Ramos (cell line): ENCODE data around the gene CMSS1.

Experiments used
- in situ Hi-C: fragments of 300-500 bp; cut with MboI; formaldehyde crosslinking; loops from one replicate; pipeline ENCODE4 v1.14.3; 2022; ENCODE audit warnings: low sequenced_read_pairs; ENCODE audit not compliant: unreplicated experiment

The CMSS1 gene

DNA sequence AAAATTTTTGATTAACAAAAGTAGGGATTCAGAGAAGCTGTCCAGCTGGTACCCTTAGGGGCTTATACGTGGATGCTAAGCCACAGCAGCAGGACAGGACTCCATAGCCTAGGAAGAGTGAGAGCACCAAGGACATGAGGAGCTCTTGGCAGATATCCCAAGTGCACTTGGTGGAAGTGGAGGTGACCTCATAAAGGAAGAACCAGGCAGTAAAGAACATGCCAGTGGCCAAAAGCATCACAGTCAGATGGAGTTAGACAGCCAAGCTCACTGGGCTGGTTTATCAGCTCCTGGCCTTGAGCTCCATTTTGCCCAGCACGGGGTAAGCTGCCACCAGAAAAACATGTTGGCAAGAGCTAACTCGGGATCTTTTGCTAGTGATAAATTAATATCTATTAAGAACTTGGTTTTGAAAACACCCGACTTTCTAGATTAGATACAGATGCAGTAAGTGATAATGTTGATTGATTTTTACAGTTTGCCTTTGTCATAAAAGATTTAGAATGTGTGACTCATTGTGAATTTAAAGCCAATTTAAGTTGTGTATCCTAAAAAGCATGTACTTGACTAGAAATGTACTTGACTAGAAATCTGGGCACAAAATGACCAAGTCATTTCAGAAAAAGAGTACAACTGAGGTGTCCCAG, 108.0 kb downstream of the CMSS1 start:
- in situ Hi-C loops = no loop called here

DNA sequence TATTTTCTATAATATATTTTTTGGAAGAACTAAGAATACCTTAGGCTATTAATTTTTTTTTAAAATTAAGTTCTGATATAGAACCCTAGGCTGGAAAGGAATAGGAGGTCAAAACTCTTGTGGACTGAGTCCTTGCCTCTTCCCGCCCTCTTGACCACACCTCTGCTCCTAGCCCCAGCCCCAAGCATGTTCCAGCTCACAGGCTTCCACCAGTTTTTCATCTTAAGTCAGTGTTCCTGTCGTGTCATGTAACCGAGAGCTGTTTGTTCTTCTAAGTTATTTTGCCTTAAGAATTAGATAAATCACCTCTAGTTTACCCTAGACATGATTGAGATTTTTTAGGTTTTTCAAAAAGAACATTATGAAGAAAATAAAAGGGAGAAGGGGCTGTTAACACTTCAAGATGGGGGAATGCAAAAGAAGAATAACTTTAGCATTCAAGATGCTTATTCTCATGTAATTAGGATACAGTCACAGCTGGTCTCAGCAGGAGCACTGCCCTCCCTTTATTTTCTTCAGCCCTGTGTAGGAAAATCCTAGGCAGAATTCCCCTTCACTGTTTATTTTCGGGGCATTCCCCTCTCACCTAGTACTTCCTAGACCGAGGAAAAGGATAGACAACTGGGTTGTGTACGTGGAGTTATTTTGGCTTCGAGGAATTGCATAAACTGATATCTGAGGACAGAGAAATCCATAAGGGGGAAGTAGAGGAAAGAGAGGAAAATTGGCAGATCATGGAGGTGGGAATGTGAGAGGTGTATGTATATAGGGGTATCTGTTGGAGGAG, 110.2 kb downstream of the CMSS1 start:
- in situ Hi-C loops = no loop called here

DNA sequence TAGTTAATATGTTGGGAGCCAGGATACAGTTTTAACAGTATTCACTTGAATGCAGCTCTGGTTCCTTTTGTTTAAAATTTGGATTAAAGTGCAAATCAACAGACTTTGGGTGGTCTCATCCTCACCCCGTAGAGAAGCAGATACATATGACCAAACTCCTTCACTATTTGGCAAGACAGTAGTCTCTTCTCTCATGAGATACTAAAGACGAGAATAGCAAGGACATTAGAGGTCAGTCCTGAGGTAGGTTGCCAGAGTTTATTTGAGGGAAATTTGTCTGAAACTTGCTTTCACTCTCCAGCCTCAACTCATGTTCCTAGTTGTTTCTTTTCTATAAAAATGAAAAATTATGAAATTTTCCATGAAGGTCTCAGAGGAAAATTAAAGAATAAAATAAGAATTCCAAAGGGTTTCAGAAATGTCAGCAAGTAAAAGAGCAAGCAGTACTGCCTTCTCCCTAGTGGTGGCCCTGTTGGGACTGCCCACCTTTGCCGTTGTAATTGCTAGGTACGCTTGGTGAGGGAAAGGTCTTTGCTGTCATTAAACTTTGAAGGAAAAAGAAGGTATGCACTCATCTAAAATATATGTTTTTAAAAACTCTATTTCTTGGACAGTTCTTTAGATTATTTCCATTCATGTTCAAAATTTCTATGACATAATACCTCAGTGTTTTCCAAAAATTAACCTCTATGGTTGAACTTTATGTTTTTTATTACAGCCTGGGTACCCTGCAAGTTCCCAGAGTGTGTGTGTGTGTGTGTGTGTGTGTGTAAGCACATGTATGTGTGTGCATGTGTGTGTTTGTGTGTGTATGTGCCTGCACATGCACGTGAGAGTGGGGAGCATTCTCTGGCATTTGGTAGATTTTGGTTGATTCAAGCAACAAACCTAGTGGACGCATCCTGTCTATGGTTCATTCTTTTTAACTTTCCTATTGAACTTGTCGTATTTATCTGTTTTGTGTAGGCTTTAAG, 111.4 kb downstream of the CMSS1 start:
- in situ Hi-C loops = no loop called here

DNA sequence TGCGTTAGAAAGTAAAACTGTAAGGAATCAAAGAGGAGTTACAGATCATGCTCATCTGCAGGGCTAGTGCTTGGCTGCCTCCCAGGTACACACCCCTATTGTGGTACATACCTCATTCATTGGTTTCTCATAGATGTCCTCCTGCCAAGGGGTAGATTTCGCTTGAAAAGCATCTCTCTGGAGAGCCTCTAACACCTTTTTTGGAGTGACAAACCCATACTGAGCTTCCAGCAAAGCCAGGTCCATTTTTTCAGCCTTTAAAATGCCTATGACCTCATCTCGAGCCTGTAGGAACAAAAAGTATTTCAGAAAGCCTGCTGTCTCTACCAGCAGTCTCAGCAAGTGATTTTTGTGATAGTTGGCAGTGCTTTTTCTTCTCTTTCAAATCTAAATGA, 112.1 kb downstream of the CMSS1 start:
- in situ Hi-C loops = no loop called here

DNA sequence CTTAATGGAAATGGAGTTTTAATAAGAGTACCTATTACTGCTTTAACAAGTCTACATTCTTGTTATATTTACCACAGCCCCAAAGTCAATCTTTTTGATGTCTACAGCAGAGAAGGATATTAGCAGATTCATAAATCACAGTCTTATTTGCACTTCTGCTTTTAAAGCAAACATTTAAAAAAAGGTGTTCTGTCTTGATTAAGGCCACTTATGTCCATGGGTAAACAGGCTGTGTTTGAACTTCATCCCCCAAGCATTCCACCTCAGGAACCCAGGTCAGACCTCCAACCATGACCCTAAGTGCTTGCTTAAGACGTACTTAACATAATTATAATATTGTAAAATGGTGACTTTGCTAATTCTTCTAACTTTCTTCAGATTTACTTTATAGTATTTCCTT, 113.4 kb downstream of the CMSS1 start:
- in situ Hi-C loops = no loop called here

DNA sequence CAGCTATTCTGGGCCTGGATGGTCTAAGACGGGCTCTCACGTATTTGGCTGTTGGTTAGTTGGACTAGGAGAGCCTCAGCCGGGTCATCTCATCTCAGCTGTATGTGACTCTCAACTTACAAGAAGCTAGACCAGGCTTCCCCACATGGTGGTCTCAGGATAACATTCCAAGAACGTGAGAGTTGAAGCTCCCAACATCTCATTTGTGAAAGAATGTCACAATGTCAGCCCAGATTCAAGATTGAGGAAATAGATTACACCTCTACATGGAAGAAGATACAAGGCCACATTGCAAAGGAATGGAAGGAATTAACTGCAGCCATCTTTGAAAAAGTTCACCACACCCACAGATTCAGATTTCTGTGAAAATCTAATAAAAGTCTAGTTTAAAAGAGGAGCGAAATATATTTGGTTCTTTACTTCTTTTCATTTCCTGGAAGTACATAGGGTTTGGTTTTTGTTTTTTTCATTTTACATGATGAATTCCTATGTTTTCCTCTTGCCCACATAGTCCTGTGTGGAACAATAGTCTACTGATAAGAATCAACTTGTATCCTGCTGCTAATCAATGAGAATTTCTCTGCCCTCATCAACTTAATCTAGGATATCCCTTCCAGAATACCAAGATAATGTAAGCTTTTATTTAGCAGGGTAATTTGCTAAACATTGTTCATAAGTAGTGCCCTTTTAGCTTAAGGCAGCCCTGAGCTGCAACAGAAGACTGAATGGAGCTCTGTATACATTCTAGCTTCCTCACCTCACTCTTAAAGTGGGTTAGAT, 116.5 kb downstream of the CMSS1 start:
- in situ Hi-C loops = no loop called here

DNA sequence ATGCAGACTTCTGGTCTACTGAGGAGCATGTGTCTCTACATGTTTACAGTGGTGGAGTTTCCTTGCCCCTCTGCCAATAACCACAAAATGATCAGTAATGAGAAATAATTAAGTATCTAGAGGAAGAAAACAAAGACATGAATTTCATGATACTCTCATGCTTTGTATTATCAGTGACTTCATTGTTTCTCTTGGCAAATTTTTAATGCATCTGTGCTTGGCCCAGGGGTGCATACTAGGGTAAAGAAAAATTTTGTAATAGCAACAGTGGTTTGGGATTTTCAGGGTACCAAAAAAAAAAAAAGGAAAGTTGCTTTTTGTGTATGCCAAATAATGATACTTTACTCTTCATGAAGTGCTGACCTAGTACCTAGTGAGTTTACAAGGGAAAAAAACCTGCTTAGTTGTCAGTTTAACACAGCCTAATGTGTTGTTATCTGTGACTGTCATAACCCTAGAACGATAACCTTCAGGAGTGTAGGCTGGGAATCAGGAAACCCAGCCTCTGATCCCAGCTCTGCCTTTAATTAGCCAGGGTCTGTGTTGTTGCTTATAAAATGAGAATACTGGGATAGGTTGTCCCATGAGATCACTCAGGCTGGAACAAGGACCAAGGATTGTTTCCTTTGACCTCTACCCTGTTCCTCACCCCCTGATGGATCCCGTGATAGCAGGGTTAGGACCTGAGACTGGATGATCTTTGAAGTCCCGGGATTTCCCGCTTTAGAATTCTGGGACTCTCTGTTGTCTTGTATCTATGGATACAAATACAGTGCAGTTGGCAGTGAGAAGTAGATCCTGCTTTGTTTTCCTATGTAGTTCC, 117.5 kb downstream of the CMSS1 start:
- in situ Hi-C loops = no loop called here

DNA sequence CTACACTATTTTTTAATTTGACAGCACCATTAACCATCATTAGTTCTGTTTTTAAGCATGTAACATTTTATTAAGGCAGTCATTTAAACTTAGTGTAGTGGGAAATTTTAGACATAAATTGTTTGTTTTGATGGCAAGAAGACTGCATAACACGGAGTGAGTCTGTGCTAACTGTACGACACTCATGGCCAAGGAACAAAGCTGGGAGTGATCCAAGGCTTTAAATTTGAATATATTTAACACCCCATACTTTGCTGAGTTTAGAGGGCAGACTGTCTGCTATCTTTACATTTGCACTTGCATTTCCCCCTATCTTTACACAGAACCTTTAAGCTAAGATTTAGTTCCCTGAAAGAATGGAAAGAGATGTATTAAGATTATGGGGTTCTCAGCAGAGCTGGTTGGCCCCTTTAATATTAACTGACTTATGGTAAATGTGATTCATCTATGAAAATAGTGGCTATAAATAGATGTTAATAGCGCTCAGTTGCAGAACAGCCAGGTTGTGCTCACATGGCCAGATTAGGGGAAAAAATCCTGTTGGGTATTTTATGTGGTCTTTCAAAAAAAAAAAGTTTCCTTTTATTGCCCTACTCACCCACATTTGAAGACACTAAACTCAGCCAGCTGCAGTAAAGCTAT, 120.7 kb downstream of the CMSS1 start:
- in situ Hi-C loops = no loop called here

DNA sequence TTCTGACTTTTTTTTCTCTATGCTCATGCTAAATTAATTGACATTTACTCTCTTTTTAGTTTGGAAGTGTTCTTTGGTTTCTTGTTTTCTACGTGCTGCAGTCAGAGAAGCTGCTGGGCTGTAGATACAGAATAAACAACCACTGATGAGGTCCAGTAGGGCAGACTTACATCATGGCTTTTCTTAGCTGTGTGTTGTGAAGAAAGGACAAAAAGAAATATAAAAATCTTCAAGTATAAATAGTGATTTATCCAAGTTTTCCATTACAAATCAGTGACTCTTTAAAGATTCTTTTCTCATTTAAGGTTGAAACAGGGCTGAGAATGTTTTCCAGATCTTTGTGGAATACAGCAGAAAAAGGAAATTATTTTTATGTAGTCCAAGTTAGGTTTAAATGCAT, 122.2 kb downstream of the CMSS1 start:
- in situ Hi-C loops = no loop called here

DNA sequence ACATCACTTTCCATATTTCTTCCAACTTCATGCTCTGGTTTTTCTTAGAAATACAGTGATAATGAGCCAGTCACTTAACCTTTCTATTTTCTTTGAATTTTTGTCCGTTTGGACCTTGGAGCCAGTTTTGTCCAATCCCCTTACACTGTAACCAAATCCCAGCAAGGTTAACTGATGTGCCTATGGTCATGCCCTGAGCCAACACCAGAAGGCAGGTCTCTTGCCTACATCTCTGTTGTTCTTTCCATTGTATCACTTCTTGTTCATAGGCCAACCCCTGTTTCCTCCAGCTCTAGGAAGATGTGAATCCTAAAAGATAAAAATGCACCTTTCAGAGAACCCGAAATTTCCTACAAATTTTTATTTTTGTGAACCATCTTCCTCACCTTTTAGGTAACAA, 122.7 kb downstream of the CMSS1 start:
- in situ Hi-C loops = no loop called here

DNA sequence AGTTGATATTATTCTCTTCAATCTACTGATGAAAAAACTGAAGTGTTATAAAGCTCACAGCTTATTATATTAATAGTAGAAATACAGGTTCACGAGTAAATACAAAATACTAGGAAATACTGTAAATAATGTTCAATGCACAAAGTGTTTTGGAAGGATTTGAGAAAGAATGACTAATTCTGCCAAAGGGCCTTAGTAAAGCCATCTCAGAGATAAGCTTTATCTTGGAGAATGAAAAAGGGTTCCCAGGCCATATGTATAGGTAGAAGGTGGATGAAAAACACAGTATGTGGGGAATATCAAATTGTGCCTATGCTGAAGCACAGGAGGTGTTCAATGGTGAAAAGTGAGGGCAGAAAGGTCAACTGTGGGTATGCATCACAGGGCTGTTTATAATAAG, 123.5 kb downstream of the CMSS1 start:
- in situ Hi-C loops = no loop called here

DNA sequence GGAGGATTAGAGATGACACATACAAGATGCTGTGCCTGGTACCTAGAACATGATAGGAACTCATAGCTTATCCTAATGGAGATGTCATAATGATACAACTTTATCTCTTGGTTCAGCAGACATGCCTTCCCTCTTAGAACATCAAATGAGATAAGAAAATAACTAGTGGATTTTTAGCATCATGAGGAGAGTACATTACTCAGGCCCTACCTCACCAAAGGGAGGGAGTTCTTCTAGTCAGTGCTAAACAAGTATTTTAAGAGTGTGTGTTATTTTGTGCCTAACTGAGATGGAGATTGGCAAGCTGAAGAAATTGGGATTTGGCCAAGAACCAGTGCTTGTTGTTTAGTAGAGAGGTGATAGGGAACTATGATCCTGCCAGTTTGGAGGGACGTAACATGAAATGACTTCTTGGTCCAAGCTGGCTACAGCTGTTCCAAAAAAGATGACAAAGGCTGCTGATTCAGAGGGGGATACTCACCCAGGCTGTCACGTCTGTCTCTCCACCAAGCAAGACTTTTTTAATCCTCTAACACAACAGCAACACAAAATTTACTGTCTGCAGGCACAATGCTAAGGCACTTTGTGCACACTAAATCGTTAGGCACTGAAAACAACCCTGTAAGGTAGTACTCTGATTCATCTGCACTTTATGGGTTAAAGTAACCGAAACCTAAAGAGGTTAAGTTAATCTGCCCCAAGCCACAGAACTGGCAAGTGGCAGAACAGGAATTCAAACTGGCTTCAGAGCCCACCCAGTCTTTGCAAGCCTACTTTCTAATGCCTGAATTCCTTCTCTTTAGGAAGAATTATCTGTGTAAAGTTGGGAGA, 126.5 kb downstream of the CMSS1 start:
- in situ Hi-C loops = no loop called here

DNA sequence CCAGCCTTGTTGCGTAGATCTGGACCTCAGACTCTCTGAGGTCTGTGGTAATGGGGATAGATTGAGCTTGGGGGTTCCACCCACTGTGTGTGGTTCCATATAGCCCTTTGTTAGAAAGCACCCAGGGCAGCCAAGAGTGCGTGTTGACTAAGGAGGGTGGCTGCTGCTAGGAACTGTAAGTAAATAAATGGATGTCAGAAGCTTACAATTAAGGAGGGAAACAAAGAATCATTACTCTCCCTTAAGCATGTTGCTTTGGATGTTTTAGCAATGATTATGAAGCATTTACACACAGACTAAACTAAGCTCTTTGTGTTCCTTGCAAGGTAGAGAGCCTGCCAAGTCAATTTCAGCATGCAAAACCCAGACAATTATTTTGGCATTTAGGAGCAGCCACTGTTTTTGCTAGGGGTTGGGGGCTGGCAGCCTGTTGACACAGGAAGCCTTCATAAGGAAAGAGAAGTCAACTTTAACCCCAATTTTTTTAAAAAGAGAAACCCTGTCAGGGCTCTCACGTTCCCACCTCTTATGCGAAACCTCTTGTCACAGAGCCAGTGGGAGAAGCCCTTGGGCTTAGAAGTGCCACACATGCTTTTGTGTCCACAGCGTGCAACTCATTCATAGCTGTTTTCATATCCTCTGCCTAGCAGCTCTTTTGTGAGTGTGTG, 127.8 kb downstream of the CMSS1 start:
- in situ Hi-C loops = no loop called here

DNA sequence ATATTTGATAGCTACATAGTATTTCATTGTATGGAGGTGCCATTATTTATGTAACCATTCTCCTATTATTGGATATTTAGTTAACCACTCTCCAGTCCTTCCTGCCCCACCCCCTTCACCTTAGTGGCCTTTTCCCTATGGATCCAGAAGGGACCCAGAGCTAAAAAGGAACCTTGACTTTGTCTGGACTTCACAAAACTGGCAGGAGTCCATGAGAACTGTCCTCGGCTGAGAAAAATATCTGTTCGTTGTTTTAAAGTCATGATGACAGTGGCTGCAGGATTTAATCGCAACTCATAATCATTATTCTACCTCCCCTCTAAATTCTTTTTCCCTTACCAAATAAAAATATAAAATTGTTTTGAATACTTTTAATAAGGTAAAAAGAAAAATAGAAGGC, 129.7 kb downstream of the CMSS1 start:
- in situ Hi-C loops = no loop called here

DNA sequence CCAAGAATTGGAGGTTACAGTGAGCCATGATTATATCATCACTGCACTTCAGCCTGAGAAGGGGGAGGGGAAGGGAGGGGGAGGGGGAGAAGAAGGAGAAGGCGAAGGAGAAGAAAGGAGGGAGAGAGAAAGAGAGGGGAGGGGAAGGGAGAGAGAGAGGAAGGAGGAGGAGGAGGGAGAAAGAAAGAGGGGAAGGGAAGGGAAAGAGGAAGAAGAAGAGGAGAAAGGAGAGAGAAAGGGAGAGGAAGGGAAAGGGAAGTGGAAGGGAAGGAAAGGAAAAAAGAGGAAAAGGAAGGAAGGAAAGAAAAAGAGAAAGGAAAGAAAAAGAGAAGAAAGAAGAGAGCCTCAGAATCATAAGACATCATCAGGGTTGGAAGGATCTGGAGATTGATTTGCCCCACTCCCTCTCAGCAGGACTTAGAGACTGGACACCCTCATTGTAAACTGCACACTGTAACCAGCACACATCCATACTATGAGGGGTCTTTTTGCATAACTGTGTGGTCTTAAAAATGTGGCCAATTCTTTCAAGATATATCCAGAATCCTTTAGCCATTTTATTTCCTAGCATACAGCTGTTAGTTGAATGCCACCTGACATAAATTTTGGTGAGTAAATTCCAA, 130.9 kb downstream of the CMSS1 start:
- in situ Hi-C loops = no loop called here

DNA sequence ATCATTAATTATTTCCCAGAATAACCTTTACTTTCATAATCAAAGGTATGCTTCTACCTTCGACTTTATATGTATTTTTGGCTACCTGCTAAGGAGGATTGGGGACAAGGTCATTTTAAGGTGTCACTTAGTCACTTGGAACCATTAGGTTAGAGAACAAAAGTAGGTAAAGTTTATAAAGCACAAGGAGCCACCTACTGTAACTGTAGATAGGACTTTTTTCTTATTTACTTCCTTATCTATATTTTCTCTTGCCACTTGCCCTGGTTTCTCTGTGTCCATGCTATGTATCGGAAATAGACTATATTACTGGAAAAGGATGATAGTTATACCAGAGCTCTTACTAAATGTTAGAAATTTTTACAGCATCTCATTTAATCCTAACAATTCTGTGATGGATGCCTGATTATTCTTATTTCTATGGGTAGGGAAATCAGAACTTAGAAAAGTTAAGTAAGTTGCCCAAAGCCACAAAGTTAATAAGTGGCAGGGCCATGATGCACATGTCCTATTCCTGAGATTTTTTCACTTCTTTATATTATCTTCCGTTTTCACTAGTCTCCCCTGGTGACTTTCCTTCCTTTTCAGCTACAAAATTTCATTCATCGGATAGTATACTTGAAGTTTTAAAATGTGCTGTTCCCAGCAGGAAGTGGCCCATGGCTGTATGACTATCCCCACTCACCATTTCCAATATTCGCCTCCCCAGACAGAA, 132.5 kb downstream of the CMSS1 start:
- in situ Hi-C loops = no loop called here
